Stimulated activated CD4-positive, alpha-beta T cell treated with anti-CD3 and anti-CD28 coated beads, Interleukin-15, amount 100 ng/mL, for 24 hours (primary cell): ENCODE results near the gene GLT8D2.
"Not testable (repeated sequence)": the region's sequence is repeated elsewhere in the genome, so short reads cannot be mapped to it uniquely, and the experiment has no call there.

Experiments
- DNase-seq: peaks from one replicate; pipeline ENCODE4 v3.0.0-alpha.2; 2020

GLT8D2 gene

DNA sequence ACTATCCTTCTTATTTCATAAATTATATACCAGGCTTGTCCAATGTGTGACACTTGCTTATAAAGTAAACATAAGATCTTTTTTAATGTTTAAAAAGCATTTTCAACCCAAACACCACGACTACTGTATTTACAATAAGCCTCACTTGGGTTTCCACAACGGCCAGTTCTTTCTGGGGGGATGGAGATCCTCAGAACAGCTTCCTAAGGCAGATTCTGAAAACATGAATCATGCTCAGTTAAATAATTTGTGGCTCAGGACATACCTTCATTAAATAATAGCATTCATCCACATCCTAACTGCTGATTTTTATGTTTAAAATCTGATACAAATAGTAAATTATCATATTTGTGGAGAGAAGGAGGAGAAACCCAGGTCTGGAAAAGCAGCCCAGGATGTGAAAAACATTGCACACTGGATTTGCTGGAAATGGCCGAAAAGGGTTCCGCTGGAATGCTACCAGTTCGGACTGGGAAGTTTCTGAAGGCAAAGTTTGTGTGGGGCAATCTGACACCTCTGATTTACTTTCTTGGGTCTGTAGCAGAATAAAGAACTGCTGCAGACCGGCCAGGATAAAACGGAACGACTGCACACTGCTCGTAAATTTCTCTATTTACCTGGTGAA is 597 bp downstream of the GLT8D2 start:
- DNase-seq, result no peak

GRCh38 chr12:104048811-104049210 is 1.2 kb downstream of the GLT8D2 start:
- DNase-seq, result no peak

GRCh38 chr12:104048162-104048561 is 1.8 kb downstream of the GLT8D2 start:
- DNase-seq, result no peak

- DNase-seq, result no peak
Measured at GRCh38 chr12:104046306-104046705, 3.7 kb downstream of the GLT8D2 start.

- DNase-seq, result no peak
Measured at GRCh38 chr12:104044158-104044557, 5.8 kb downstream of the GLT8D2 start.

GRCh38 chr12:104042580-104042979 is 7.4 kb downstream of the GLT8D2 start:
- no peak for DNase-seq

- not testable (repeated sequence) for DNase-seq
Measured at GRCh38 chr12:104039769-104040168, 10.2 kb downstream of the GLT8D2 start.

GRCh38 chr12:104036143-104036542 is 13.8 kb downstream of the GLT8D2 start:
- not testable (repeated sequence) for DNase-seq

DNA sequence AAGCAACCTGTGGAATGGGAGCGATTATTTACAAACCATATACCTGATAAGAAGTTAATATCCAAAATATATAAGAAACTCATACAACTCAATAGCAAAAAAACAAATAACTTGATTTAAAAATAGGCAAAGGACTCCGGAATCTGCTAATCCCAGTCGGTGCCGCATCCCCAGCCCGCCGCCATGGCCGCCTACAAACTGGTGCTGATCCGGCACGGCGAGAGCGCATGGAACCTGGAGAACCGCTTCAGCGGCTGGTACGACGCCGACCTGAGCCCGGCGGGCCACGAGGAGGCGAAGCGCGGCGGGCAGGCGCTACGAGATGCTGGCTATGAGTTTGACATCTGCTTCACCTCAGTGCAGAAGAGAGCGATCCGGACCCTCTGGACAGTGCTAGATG is 19.4 kb downstream of the GLT8D2 start:
- DNase-seq, result not testable (repeated sequence)

GRCh38 chr12:104026841-104027599 is 23.0 kb downstream of the GLT8D2 start:
- DNase-seq, result no peak

DNA sequence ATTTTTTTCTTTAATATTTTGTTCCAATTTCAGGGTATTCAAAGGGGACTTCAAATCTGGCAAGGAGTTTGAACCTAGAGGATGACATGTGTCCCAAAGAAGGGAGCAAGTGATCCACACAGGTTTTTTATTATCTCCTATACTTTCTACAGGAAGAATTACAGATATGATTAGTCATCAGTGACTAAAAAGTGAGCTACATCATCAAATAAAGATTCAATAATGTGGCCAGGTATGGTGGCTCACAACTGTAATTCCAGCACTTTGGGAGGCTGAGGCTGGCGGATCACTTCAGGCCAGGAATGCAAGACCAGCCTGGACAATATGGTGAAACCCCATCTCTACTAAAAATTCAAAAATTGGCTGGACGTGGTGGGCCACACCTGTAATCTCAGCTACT is 24.2 kb downstream of the GLT8D2 start:
- no peak for DNase-seq

- DNase-seq, result no peak
Measured at GRCh38 chr12:104024348-104024747, 25.6 kb downstream of the GLT8D2 start.

- no peak for DNase-seq
Measured at GRCh38 chr12:104023710-104024109, 26.3 kb downstream of the GLT8D2 start.

DNA sequence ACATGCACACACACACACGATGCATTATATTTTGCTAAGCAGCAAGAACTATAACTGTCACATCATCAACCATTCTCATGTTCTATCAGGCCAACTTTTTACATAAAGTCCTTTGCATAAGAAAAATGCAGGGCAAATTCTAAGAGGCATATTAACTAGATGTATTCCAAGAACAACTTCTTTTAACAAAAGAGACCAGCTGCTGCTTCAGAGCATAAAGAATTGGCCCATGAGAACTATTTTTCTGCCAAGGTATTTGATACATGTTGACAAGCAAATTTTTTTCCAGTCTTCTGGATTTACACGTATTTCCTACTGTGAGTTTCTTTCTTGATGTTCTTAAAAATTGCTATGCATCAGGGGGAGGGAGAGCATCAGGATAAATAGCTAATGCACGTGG is 27.2 kb downstream of the GLT8D2 start:
- no peak for DNase-seq

DNA sequence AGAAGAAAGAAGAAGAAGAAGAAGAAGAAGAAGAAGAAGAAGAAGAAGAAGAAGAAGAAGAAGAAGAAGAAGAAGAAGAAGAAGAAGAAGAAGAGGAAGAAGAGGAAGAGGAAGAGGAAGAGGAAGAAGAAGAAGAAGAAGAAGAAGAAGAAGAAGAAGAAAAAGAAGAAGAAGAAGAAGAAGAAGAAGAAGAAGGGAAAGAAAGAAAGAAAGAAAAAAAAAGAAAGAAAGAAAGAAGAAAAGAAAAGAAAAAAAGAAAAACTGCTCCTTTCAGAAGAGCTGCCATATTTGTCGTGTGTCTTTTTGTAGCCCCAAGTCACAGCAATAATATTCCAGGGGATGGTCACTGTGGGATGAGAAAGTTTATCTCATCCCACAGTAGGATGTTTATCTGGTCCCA is 28.1 kb downstream of the GLT8D2 start:
- DNase-seq, result not testable (repeated sequence)

GRCh38 chr12:104012331-104012730 is 37.7 kb downstream of the GLT8D2 start:
- no peak for DNase-seq

DNA sequence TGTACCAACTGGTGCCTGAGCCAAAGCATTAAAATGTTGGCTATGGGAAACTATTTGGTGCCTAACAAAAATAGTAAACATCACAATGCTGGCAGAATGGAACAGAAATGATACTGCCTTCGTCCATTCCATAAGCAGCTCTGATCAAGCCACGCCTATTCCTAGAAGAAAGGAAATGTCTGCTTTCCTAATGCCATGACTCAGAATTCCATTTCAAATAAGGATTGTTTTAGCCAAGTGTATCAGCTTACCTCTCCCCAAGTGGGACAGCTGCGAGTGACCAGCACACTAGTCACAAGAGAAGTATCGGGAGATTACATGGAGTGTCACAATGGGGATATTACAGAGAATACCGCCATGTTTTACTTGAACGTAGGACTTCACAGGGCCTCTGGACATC is 38.7 kb downstream of the GLT8D2 start:
- no peak for DNase-seq

- DNase-seq, result no peak
Measured at GRCh38 chr12:104010606-104011169, 39.3 kb downstream of the GLT8D2 start.

GRCh38 chr12:104010121-104010520 is 39.9 kb downstream of the GLT8D2 start:
- DNase-seq, result no peak

- no peak for DNase-seq
Measured at GRCh38 chr12:104006929-104007328, 43.1 kb downstream of the GLT8D2 start.

- DNase-seq, result no peak
Measured at GRCh38 chr12:104003596-104003995, 46.4 kb downstream of the GLT8D2 start.

DNA sequence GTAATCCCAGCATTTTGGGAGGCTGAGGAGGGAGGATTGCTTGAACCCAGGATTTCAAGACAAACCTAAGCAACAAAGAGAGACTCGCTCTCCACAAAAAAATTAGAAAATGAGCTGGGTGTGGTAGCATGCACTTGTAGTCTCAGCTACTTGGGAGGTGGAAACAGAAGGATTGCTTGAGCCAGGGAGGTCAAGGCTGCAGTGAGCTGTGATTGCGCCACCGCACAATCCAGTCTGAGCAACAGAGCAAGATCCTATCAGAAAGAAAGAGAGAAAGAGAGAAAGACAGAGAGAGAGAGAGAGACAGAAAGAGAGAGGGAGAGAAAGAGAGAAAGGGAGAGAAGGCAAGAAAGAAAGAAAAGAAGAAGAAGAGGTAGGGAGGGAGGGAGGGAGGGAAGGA is 47.3 kb downstream of the GLT8D2 start:
- no peak for DNase-seq

DNA sequence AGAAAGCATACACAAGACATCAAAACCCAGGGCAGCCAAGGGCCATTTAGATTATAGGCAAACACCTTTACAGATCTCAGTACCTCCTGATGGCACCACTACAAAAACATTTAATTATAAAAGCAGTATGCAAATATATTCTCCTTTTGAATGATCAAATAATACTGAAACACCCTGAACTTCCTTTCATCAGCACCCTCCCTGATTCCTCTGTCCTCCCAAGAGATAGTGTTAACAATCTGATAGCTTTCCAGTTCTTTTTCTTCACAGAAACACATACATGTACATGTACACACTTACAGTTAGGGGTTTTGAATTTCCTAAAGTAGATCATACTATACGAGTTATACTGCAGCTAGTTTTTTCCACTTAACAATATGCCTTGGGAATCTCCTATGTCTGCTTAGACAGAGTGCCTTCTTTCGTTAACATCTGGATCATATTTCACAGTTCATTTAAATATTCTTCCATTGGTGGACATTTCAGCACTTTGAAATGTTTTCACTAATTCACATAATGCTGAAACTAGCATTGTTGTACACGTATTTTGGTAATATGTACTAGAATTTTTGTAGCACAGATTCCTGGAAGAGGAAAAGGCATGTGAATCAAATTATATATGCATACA is 49.1 kb downstream of the GLT8D2 start:
- no peak for DNase-seq

DNA sequence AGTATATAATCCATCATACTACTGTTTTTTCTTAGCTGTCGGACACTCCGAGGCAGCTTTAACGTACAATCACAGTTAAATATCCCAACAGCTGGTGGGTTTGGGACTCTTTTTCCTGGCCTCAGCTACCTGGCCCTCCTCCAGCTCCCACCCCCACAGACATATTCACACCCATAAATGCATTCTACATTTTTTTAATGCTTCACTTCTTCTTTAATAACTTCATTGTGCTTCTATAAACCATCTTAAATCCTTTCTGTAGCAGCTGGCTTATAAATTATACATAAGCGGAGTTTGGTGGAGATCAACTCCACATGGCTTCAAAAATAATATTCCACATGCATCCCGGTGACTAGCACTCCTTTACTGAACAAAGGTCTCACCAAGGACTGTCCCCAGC is 51.0 kb downstream of the GLT8D2 start:
- no peak for DNase-seq
